GM12878 (cell line): Measurements from ENCODE around the gene LRRC19. TPM values are rescaled to one million over a fixed set of nuclear protein-coding genes. Genes with fewer than 3 reads are reported as not detected.

Experiments used
- ATAC-seq: fragments of 200-7000 bp; cut with Tn5 transposase; 3 replicates; pipeline ENCODE4 v1.9.1; 2020; ENCODE audit warnings: mild to moderate bottlenecking, moderate library complexity
- BruUV-seq: library from RNA; stranded (reverse); fragments of 400-500 nt; replicated peaks from 2 replicates; lab custom pipeline; 2021; lab: Mats Ljungman, UMichigan
- CTCF ChIA-PET: fragments of 300-600 bp; sonication (Branson Sonifier 250); formaldehyde crosslinking; extraction: SDS; loops from one replicate; lab custom pipeline; 2021; ENCODE audit warnings: inconsistent platforms; lab: Yijun Ruan, JAX
- POLR2A ChIA-PET: fragments of 350-600 bp; formaldehyde crosslinking; extraction: SDS; loops from one replicate; lab custom pipeline; 2021; ENCODE audit warnings: inconsistent platforms; lab: Charles Lee
- RAD21 ChIA-PET: fragments of 300-600 bp; sonication (Branson Sonifier 250); formaldehyde crosslinking; loops from one replicate; lab custom pipeline; 2023; ENCODE audit warnings: antibody characterized with exemption; ENCODE audit not compliant: unreplicated experiment; lab: Charles Lee
- SMC1A ChIA-PET: fragments of 300-600 bp; sonication (Branson Sonifier 250); formaldehyde crosslinking; loops from one replicate; lab custom pipeline; 2023; ENCODE audit not compliant: unreplicated experiment, uncharacterized antibody; lab: Charles Lee
- DNase-seq: peaks from one replicate; pipeline ENCODE4 v3.0.0-alpha.2; 2011; ENCODE audit warnings: low read depth, low spot score
- FAIRE-seq: peaks from 3 replicates; lab custom pipeline; 2011; peaks lifted over from hg19 to GRCh38; lab: Jason Lieb, UNC
- H2AFZ ChIP-seq: 2 replicates; pipeline ENCODE4 v1.6.0; 2011; ENCODE audit warnings: low read depth, low read length, control low read depth; ENCODE audit not compliant: control insufficient read depth
- H3K27ac ChIP-seq: 2 replicates; pipeline ENCODE4 v1.5.1; 2011; ENCODE audit warnings: control low read depth; ENCODE audit not compliant: control insufficient read depth, insufficient read depth
- H3K27me3 ChIP-seq, 2 experiments: replicated peaks in 1 of 2; 2 replicates each; pipeline versions ENCODE4 v1.6.0 to v1.6.1; 2011; ENCODE audit warnings: low read length in 1 of 2; ENCODE audit not compliant: control insufficient read depth in 2 of 2, insufficient read depth in 2 of 2
- H3K36me3 ChIP-seq, 2 experiments: 2 replicates each; pipeline ENCODE4 v1.5.1; 2011; ENCODE audit warnings: low read length in 1 of 2; ENCODE audit not compliant: control insufficient read depth in 2 of 2, insufficient read depth in 2 of 2
- H3K4me1 ChIP-seq: 2 replicates; pipeline ENCODE4 v1.6.1; 2011; ENCODE audit warnings: mild to moderate bottlenecking, low read length, moderate library complexity, mixed read lengths; ENCODE audit not compliant: control insufficient read depth, insufficient read depth
- H3K4me2 ChIP-seq: 2 replicates; pipeline ENCODE4 v1.6.0; 2011; ENCODE audit warnings: control low read depth; ENCODE audit not compliant: control insufficient read depth, insufficient read depth
- H3K4me3 ChIP-seq: fragments of 200-600 bp; sonication (generic); 2 replicates; pipeline ENCODE4 v1.5.1; 2016
- H3K79me2 ChIP-seq: 2 replicates; pipeline ENCODE4 v1.6.0; 2011; ENCODE audit warnings: low read length; ENCODE audit not compliant: control insufficient read depth, insufficient read depth
- H3K9ac ChIP-seq: 2 replicates; pipeline ENCODE4 v1.8.0; 2011; ENCODE audit warnings: low read length, control low read depth, mixed read lengths; ENCODE audit not compliant: control insufficient read depth, insufficient read depth
- H3K9me3 ChIP-seq: replicated peaks from 3 replicates; pipeline ENCODE4 v1.5.1; 2011; ENCODE audit warnings: mild to moderate bottlenecking, low read length; ENCODE audit not compliant: control insufficient read depth, insufficient read depth
- H4K20me1 ChIP-seq: 2 replicates; pipeline ENCODE4 v1.6.0; 2011; ENCODE audit not compliant: control insufficient read depth, insufficient read depth
- FOS ChIP-seq: IDR thresholded peaks from 3 replicates; pipeline ENCODE4 v1.6.1; 2011; ENCODE audit warnings: borderline replicate concordance; ENCODE audit not compliant: insufficient read length; ENCODE audit errors: extremely low read depth
- MYC ChIP-seq: IDR thresholded peaks from 2 replicates; pipeline ENCODE4 v1.6.1; 2011; ENCODE audit warnings: mild to moderate bottlenecking, low read length, moderate library complexity, inconsistent platforms; ENCODE audit not compliant: insufficient read depth, insufficient replicate concordance, insufficient read length, severe bottlenecking
- NRF1 ChIP-seq: conservative IDR thresholded peaks from 2 replicates; pipeline ENCODE4 v1.6.1; 2011; ENCODE audit warnings: mild to moderate bottlenecking, low read depth, low read length, improper control_type of control experiment
- RAD21 ChIP-seq: IDR thresholded peaks from 2 replicates; pipeline ENCODE4 v1.6.1; 2011; ENCODE audit warnings: mild to moderate bottlenecking, low read depth, low read length, moderate library complexity; ENCODE audit not compliant: insufficient read depth
- RUNX3 ChIP-seq: IDR thresholded peaks from 2 replicates; pipeline ENCODE4 v1.6.1; 2012; ENCODE audit warnings: low read length, inconsistent platforms
- SMC3 ChIP-seq: IDR thresholded peaks from 2 replicates; pipeline ENCODE4 v1.6.1; 2011; ENCODE audit warnings: low read length, improper control_type of control experiment, borderline replicate concordance
- SPI1 ChIP-seq: IDR thresholded peaks from 2 replicates; pipeline ENCODE4 v1.6.1; 2011; ENCODE audit warnings: low read depth, mild to moderate bottlenecking, low read length, moderate library complexity, borderline replicate concordance; ENCODE audit not compliant: insufficient read depth
- WGBS: methylation state at CpG from one replicate; pipeline ENCODE4 v1.1.6; 2016; ENCODE audit warnings: low lambda C conversion rate; ENCODE audit not compliant: insufficient replicate concordance, insufficient coverage; ENCODE audit errors: missing lambda C conversion rate; 5-methylcytosine and 5-hydroxymethylcytosine counted together
- in situ Hi-C: fragments of 300-500 bp; cut with MboI; formaldehyde crosslinking; loops from 9 replicates; pipeline ENCODE4 v1.14.3; 2018; ENCODE audit warnings: mixed read lengths
- intact Hi-C: fragments of 100-400 bp; cut with micrococcal nuclease; formaldehyde crosslinking; loops from one replicate; pipeline ENCODE4 v1.14.2; 2022; ENCODE audit not compliant: unreplicated experiment
- polyA plus RNA-seq, 11 experiments: library from polyadenylated mRNA; depleted of rRNA in 4 of 11; unstranded in 6 of 11; stranded (reverse) in 5 of 11; fragments of >200 nt; fragmentation: Nextera tagmentation in 4 of 11; fragmentation: Illumina TruSeq in 1 of 11; extraction: Ambion mirVana in 4 of 11; extraction: Trizol in 1 of 11; gene quantifications; 1 replicate in 1 of 11; 2 replicates in 10 of 11; pipeline versions ENCODE4 v1.2.1 to v1.2.3, GENCODE V29; 2011 to 2016; ENCODE audit warnings: inconsistent platforms in 2 of 11, missing spikeins in 2 of 11, low read depth in 1 of 11
- total RNA-seq, 4 experiments: library from RNA; depleted of rRNA in 3 of 4; stranded (reverse); fragments of >200 nt in 3 of 4; fragmentation: Illumina TruSeq in 1 of 4; extraction: Trizol in 1 of 4; gene quantifications; 2 replicates each; pipeline versions ENCODE4 v1.2.1 to v1.2.3, GENCODE V29; 2013 to 2021
- TF ChIP-seq, protein P1 (sequence below), 3 experiments: IDR thresholded peaks in 2 of 3; conservative IDR thresholded peaks in 1 of 3; 2 replicates each; pipeline ENCODE4 v1.5.1; 2011; ENCODE audit warnings: low read depth in 3 of 3, low read length in 3 of 3, mild to moderate bottlenecking in 3 of 3, control low read depth in 2 of 3, moderate library complexity in 2 of 3, inconsistent platforms in 1 of 3, mixed read lengths in 1 of 3; ENCODE audit not compliant: control insufficient read depth in 2 of 3, insufficient read depth in 1 of 3; ENCODE audit errors: extremely low read depth in 1 of 3
- TF ChIP-seq, protein P2 (sequence below): fragments of 150-350 bp; IDR thresholded peaks from 2 replicates; pipeline ENCODE4 v1.6.1; 2016; ENCODE audit warnings: low read depth, low read length
- TF ChIP-seq, protein P3 (sequence below): fragments of 450-650 bp; IDR thresholded peaks from 2 replicates; pipeline ENCODE4 v1.6.1; 2016; ENCODE audit warnings: mild to moderate bottlenecking
- TF ChIP-seq, protein P4 (sequence below): fragments of 450-650 bp; IDR thresholded peaks from 2 replicates; pipeline ENCODE4 v1.6.1; 2017; ENCODE audit warnings: antibody characterized with exemption, mild to moderate bottlenecking, moderate library complexity

The LRRC19 gene
- total and polyA plus RNA-seq, 10 of the 15 experiments (the other 5 are each of a cell fraction or from before 2014, with no cell fraction given) = 0.02 to 0.20 (median 0.08) TPM; not detected in 6

DNA sequence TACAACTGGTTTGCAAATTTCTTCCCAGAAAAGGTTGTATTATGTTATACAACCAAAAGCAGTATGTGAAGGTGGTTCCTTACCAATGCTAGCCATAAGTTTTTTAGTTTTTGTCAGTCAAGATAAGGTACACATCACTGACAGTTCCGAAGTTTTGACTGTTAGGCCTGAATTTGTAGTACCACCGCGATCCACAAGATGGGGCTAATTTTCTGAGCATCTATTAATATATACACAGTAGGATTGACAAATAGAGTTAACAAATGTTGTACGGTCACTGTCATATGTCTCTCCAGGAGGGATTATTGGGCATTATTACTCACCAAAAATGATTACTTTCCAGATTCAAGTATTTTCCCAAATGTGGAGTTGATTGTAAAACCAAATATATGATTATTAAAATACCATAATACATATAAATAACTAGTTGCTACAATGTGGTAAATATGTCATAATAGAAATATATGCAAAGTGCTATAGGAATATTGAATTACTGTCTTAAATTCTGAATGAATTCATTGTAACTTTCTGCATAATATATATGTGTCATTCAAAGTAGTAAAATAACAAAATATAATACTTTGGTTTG, 28.4 kb upstream of the LRRC19 start:
- SMC1A ChIA-PET = interaction anchor here (0.7 kb wide), 1 partner anchor 144 kb away, joined by 3 read pairs; no protein-coding TSS in a partner anchor
- no peak for TF ChIP-seq RUNX3
- TF ChIP-seq, protein P1, sequence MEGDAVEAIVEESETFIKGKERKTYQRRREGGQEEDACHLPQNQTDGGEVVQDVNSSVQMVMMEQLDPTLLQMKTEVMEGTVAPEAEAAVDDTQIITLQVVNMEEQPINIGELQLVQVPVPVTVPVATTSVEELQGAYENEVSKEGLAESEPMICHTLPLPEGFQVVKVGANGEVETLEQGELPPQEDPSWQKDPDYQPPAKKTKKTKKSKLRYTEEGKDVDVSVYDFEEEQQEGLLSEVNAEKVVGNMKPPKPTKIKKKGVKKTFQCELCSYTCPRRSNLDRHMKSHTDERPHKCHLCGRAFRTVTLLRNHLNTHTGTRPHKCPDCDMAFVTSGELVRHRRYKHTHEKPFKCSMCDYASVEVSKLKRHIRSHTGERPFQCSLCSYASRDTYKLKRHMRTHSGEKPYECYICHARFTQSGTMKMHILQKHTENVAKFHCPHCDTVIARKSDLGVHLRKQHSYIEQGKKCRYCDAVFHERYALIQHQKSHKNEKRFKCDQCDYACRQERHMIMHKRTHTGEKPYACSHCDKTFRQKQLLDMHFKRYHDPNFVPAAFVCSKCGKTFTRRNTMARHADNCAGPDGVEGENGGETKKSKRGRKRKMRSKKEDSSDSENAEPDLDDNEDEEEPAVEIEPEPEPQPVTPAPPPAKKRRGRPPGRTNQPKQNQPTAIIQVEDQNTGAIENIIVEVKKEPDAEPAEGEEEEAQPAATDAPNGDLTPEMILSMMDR (IDR thresholded peaks at IDR 0.05 in 2 of 3, conservative IDR thresholded peaks at IDR 0.05 in 1 of 3; ENCODE audit: control insufficient read depth in 2 of 3, extremely low read depth in 1 of 3, insufficient read depth in 1 of 3, low read depth in 3 of 3, low read length in 3 of 3) = peak; percentile 67 to 77 (median 70)
- peak; percentile 59 for TF ChIP-seq RAD21
- no peak for TF ChIP-seq NRF1
- no peak for TF ChIP-seq SPI1
- TF ChIP-seq, protein P2, sequence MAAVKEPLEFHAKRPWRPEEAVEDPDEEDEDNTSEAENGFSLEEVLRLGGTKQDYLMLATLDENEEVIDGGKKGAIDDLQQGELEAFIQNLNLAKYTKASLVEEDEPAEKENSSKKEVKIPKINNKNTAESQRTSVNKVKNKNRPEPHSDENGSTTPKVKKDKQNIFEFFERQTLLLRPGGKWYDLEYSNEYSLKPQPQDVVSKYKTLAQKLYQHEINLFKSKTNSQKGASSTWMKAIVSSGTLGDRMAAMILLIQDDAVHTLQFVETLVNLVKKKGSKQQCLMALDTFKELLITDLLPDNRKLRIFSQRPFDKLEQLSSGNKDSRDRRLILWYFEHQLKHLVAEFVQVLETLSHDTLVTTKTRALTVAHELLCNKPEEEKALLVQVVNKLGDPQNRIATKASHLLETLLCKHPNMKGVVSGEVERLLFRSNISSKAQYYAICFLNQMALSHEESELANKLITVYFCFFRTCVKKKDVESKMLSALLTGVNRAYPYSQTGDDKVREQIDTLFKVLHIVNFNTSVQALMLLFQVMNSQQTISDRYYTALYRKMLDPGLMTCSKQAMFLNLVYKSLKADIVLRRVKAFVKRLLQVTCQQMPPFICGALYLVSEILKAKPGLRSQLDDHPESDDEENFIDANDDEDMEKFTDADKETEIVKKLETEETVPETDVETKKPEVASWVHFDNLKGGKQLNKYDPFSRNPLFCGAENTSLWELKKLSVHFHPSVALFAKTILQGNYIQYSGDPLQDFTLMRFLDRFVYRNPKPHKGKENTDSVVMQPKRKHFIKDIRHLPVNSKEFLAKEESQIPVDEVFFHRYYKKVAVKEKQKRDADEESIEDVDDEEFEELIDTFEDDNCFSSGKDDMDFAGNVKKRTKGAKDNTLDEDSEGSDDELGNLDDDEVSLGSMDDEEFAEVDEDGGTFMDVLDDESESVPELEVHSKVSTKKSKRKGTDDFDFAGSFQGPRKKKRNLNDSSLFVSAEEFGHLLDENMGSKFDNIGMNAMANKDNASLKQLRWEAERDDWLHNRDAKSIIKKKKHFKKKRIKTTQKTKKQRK = no peak
- TF ChIP-seq SMC3 = peak; percentile 63; the same call in 1 of the 2 replicates
- no peak for TF ChIP-seq MYC
- TF ChIP-seq, protein P3, sequence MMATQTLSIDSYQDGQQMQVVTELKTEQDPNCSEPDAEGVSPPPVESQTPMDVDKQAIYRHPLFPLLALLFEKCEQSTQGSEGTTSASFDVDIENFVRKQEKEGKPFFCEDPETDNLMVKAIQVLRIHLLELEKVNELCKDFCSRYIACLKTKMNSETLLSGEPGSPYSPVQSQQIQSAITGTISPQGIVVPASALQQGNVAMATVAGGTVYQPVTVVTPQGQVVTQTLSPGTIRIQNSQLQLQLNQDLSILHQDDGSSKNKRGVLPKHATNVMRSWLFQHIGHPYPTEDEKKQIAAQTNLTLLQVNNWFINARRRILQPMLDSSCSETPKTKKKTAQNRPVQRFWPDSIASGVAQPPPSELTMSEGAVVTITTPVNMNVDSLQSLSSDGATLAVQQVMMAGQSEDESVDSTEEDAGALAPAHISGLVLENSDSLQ = 0 out of 2 replicates have a peak, but pooled peaks have one; percentile 14
- no peak for TF ChIP-seq FOS
- TF ChIP-seq, protein P4, sequence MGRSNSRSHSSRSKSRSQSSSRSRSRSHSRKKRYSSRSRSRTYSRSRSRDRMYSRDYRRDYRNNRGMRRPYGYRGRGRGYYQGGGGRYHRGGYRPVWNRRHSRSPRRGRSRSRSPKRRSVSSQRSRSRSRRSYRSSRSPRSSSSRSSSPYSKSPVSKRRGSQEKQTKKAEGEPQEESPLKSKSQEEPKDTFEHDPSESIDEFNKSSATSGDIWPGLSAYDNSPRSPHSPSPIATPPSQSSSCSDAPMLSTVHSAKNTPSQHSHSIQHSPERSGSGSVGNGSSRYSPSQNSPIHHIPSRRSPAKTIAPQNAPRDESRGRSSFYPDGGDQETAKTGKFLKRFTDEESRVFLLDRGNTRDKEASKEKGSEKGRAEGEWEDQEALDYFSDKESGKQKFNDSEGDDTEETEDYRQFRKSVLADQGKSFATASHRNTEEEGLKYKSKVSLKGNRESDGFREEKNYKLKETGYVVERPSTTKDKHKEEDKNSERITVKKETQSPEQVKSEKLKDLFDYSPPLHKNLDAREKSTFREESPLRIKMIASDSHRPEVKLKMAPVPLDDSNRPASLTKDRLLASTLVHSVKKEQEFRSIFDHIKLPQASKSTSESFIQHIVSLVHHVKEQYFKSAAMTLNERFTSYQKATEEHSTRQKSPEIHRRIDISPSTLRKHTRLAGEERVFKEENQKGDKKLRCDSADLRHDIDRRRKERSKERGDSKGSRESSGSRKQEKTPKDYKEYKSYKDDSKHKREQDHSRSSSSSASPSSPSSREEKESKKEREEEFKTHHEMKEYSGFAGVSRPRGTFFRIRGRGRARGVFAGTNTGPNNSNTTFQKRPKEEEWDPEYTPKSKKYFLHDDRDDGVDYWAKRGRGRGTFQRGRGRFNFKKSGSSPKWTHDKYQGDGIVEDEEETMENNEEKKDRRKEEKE = no peak
- no peaks in the 10 kb centered on the region for H3K36me3 ChIP-seq
- H3K4me3 ChIP-seq = no peak overlapping the region
- H3K4me2 ChIP-seq = no peak overlapping the region
- H3K4me1 ChIP-seq = no peaks in the 10 kb centered on the region
- FAIRE-seq (peak; percentile 91), ATAC-seq (peak; percentile 90), DNase-seq (peak; percentile 13)
- H3K27ac ChIP-seq = no peak overlapping the region
- RAD21 ChIA-PET = interaction anchor here (0.7 kb wide), 1 partner anchor 239 kb away, joined by 3 read pairs; no protein-coding TSS in a partner anchor
- H3K27me3 ChIP-seq = no peaks in the 10 kb centered on the region
- H3K9me3 ChIP-seq = no peaks in the 10 kb centered on the region
- intact Hi-C loops (no loop called here), in situ Hi-C loops (loop anchor here (5.0 kb wide), 1 partner anchor 243 kb away; no protein-coding TSS in a partner anchor)
- H3K9ac ChIP-seq = no peak overlapping the region
- CTCF ChIA-PET = interaction anchor here (0.7 to 1.5 kb wide), 6 partner anchors 10 to 87 kb away, joined by 3 to 10 read pairs (median 6); no protein-coding TSS in a partner anchor
- POLR2A ChIA-PET = interaction anchor here (0.8 kb wide), 1 partner anchor 78 kb away, joined by 8 read pairs; no protein-coding TSS in a partner anchor
- WGBS = 4% methylated on average over 4 of the region's 4 CpGs
- H3K79me2 ChIP-seq = no peaks in the 10 kb centered on the region
- BruUV-seq = no TSS peak
- no peaks in the 10 kb centered on the region for H4K20me1 ChIP-seq
- H2AFZ ChIP-seq = no peak overlapping the region
